Suppressor macrophage treated with lipopolysaccharide for 1 hour (primary cell): Measurements from ENCODE around the gene COL2A1.
"Not testable (repeated sequence)": the region's sequence is repeated elsewhere in the genome, so short reads cannot be mapped to it uniquely, and the experiment has no call there.

Source experiments
- DNase-seq, 3 donors: peaks; one replicate each; pipeline ENCODE4 v3.0.0-alpha.2; 2020 to 2022

COL2A1 gene

DNA sequence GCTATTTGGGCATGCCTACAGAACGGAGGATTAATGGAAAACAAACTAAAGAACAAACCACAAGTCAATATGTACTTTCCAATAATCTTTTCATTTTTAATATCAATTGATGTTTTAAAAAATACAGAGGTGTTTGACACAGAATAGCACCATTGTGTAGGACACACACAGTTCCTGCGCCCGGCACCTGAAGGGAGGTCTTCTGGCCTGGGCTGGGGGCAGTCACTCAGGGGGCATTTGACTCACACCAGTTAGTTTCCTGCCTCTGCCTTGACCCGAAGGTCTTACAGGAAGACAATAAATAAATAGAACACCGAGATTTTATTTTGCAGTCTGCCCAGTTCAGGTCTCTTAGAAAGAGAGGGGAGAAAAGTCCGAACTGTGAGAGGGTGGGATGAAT lies 31.4 kb downstream of the COL2A1 start:
- no peak for DNase-seq

DNA sequence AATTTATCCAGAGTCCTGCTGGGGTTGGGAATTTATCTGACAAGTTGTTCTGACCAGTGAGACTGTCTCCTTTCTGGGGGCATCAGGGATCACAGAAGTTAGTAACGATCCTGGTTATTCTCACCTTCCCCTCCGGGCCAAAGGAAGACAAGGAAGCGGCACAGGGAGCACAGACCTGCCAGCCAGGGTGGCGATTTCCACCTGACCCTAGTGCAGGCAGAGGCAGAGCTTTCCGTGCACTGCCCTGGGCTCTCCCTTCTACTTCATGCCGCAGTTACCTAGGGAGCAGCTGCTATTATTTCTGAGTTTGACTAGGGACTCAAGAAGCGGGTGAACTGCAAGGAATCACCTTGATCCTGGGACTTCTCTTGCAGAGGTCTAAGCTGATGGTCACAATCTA lies 33.4 kb downstream of the COL2A1 start:
- no peak for DNase-seq

DNA sequence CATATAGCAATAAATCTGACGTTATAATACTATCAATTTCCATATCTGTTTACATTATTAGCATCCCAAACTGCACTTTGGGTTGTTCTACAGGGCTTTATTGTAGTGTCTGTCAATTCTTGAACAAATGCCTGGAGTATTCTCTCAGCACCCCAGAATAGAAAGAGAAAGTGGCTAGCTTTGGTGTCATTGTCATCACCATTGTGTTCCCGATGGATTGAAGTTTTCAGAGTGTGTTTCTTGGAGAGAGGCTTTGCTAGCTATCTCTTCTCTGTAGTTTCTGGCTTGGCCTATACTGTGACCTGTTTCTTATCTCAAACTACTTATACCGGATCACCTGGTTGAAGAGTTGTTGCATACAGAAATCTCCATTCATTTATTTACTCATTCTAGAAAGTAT lies 34.4 kb downstream of the COL2A1 start:
- DNase-seq: no peak

DNA sequence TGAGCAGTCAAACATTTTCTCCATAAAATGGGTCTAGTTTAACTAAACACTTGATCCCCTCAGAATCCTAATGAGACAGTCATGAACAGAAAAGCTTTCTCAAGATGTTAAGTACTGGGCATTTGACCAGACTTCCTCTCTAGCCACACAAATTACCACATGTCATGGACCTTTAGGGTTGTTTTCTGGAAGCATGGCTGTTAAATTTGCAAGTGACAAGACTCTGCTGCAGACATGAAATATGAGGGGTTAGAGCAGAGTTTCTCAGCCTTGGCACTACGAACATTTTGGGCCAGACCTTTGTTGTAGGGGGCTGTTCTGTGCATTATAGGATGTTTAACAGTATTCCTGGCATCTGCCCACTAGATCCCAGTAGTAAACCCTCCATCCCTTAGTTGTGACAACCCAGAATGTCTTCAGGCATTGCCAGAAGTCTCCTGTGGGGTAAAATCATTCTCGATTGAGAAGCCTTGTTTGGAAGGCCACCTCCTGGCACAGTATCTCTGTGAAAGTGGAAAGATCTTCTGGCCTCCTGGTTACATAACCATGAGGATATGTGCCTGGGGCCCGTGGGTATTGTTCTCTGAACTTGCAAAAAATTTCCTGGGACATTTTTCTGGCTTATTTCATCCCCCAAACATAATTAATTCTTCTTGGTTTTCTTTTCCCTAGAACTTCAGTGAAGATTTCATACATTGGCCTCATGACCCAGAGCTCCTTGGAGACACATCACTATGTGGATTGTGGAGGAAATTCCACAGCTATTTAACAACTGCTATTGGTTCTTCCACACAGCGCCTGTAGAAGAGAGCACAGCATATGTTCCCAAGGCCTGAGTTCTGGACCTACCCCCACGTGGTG lies 36.6 kb downstream of the COL2A1 start:
- no peak for DNase-seq

DNA sequence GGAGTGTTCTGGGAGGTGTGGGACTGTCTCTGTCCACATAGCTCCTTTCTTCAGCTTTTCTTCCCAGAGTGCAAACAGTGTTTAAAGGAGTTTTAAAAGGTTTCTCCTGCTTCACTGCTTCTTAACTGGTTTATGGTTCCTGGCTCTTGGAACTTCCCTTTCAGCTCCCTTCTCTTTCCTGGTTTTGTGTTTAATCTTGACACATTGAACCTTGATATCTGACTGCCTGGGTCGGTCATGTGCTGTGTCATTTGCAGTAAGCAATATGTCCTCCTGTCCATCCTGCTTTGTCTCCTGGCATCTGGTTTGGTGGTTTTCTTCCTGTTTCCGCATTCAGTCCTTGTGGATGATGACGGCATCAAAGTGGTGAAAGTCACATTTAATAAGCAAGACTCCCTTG lies 38.7 kb downstream of the COL2A1 start:
- DNase-seq: no peak

DNA sequence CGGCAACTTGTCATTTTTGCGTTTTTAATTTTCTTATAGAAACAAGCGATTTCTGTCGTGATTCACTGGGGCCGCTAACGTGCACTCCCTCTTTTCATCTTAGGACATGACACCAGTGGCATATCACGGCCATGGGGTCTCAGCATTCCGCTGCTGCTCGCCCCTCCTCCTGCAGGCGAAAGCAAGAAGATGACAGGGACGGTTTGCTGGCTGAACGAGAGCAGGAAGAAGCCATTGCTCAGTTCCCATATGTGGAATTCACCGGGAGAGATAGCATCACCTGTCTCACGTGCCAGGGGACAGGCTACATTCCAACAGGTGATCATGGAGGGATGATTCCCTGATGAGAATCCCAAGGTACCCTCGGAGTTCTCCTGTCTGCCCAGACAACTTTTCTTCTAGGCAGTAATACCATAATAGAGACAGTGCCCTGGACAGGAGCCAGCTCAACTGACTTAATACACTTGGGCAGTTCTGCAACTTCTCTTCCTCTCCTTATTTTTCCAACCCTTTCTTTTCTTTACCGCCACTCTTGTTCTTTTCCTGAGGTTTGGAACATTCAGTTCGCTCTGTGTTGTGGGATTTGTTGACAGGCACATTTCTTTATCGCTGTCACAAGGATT lies 40.1 kb downstream of the COL2A1 start:
- DNase-seq: no peak

DNA sequence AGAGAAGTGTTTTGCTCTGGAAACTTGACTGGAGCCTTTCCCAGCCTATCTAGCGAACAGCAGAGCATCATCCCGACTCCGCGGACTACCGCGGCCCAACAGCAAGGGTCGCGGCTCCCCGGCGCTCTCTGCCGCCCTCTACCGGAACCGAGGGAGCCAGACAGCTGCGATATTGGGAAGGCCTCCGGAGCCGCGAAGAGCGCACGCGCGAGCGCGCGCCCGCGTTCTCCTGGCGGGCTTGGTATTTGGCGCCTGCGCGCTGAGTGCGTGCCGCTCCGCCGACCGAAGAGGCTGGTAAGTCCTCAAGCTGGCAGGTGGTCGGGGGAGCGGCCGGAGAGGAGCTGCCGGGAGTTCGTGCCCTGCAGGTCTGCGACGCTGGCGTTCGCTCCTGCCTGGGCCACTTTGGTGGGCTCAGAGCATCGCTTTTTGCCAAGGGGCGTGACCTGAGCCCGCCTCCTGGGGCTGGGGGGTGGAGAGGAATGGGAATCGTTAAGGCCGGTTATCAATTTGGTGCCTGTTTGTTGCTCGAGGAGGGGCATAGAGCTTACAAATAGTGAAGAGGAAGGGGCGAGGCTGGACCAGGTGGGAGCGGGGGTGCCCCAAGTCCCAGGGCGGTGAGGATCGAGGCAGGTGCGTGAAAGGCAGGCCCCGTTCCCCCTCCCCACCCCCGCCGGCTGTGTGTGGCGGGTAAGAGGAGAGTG lies 40.8 kb downstream of the COL2A1 start, which contains the start of gene TMEM106C:
TMEM106C (plus strand) TSS at position 257 of the 701 bp plus-strand sequence. CDS start 641 bp downstream, outside the sequence.
- DNase-seq: peak; percentile 94 to 97 (median 97)

DNA sequence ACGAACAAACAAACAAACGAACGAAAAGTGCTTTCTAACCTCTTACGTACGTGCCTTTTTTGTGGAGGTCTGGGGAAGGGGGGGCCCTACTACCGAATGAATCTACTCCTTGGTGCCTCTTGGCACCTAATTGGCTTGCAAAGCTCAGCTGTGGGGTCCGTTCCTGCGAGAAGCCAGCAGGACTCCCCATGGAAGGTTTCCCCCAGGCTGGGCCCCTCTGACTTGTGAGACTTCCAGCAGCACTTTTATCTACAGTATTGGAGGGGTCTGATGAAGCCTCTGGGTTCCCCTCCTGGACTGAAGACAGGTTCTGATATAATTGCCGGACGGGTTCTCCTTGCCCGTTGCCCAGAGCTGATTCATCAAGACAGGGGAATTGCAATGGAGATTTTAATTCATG lies 42.1 kb downstream of the COL2A1 start:
- no peak for DNase-seq

DNA sequence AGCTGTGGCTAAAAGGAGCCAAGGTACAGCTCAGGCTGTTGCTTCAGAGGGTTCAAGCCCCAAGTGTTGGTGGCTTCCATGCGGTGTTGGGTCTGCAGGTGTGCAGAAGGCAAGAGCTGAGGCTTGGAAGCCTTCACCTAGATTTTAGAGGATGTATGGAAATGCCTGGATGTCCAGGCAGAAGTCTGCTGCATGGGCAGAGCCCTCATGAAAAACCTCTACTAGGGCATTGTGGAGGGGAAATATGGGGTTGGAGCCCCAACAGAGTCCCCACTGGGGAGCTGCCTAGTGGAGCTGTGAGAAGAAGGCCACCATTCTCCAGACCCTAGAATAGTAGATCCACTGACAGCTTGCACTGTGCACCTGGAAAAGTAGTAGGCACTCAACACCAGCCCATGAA lies 46.6 kb downstream of the COL2A1 start:
- DNase-seq: not testable (repeated sequence)

DNA sequence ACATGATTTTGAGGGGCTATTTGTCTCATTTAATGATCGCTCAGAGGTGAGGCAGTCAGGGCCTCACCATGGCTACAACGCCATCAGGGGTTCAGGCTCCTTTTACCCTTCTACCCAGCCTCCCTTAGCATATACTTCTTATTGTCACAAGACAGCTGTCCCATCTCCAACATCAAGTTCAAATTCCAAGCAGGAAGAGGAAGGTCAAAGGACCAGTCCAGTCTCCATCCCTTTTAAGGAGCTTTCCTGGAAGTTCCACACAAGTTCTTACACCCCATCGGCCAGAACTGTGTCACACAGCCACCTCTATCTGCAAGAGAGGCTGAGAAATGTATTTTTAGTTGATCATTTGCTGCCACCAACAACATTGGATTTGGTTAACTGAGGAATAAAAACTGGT lies 49.2 kb downstream of the COL2A1 start:
- no peak for DNase-seq

DNA sequence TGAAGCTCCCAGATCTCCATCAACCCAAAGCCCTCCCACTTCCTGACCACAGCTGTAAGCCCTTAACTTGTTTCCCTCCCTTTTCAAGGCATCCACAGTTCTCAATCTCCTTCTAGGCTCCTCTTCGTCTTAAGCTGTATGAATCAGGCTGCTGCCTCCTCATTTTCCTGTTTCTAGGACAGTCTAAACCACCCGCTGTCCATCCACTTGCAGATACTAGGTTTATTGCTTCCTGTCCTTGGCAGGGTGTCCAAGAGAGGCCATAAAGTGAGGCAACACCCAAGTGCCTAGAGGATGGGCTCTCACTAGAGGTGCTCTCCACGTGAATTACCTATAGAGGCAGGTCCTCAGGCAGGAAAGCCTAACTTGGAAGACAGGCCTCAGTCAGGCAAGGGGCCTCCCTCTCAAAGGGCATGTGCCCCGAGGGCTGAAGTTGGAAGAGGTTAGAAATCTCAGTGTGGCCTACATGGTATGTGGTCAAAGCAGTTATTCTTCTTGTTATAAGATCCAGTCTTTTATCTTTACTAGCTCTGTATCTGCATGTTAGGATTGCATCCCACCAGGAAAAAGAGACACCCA lies 49.7 kb downstream of the COL2A1 start:
- no peak for DNase-seq

DNA sequence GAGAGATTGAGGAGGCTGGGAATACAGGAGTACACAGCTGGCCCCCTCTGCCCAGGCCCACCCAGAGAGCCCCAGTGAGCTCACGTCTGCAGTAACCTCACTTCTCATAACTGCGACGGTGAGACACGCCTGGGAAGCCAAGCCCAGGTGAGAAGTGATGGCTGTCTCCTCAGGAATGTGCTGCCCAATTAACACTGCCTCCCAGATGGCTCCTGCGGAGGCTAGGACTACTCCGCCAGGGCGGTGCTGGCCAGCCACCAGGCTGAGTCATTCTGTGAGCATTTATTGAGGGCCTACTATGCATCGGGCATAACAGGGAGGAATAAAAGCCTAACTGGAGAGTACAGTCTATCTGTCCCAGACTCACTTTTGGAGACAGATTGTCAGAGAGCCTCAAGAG lies 50.2 kb downstream of the COL2A1 start:
- no peak for DNase-seq

DNA sequence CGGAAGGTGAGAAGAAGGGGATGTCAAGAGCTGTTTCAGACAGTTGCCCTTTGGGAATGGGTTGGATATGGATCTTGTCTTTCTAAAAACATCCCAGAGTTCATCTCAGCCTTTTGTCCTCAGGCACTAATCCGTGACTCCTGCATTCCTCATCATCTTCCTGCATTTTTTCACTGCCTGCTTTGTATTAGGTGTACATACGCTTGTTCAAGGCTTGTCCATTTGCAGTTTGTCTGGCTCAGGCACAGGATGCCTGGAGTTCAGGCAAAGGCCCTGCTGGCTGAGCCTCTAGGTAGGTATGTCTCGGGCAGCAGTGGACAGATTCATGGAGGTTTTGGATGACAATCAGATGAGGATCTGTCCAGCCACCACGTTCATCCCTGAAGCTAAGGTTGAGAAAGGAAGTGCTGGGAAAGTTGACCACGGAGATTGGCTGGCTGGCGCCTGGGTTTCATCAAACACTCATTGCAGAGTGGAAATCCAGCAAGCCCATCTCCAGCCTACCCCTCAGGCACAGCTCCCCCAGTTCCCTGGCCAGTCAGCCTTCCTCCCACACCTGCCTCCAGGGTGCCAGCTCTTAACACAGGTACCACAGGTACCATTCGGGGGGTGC lies 53.3 kb downstream of the COL2A1 start:
- no peak for DNase-seq

DNA sequence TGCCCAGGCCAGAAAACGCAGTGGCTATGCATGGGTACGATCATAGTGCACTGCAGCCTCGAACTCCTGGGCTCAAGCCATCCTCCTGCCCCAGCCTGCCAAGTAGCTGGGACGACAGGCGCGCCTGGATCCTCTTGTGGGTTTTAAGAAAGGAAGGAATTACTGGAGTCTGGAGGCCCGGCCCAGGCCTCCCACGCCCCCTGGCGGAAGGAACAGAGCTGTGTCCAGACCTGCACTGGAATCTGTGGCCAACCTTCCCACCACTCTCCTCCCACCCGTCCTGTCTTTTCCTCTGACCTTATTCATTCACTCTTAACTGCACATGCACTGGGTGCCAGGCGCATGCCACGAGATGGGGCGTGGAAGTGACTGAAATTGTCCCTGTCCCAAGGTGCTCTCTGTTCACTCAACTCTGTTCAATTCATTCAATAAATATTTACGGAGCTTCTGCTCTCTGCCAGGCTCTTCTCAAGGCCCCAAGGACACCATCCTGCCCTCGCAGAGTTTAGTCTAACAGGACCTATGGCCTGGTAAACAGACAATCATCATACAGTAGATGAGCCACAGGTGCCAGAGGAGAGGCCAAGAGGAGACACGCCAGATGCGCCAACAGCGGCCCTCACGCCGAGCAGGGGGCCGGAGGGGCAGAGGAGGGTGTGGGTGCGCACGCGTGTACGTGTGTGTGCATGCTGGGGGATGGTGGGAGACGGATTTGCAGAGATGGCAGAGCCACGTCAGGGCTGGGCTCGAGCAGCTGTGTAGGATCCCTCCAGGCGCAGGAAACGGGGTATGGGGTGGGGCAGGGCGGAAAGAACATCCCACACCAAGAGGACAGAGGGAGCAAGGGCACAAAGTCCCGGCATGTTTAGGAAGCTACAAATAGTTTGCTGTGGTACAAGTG lies 54.6 kb downstream of the COL2A1 start:
- peak; percentile 74 to 92 (median 86) for DNase-seq

DNA sequence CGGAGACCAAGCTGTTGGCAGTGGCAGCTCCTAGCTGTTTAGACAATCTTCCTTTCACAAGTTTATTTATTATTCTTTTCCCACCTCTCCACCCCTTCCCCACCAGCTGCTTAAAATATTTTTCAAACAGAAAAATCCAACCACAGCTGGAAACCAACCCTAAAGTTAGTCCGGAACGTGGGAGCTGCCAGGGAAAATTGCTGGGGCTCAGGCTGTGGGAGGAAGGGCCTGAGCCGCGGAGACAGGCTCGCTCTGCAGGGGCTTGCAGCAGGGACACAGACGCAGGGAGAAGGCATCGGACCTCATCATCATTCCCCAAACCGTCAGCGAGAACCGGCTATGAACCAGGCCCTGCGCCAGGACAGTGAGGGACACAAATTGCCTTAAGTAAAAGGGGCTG lies 56.9 kb downstream of the COL2A1 start:
- DNase-seq: no peak

DNA sequence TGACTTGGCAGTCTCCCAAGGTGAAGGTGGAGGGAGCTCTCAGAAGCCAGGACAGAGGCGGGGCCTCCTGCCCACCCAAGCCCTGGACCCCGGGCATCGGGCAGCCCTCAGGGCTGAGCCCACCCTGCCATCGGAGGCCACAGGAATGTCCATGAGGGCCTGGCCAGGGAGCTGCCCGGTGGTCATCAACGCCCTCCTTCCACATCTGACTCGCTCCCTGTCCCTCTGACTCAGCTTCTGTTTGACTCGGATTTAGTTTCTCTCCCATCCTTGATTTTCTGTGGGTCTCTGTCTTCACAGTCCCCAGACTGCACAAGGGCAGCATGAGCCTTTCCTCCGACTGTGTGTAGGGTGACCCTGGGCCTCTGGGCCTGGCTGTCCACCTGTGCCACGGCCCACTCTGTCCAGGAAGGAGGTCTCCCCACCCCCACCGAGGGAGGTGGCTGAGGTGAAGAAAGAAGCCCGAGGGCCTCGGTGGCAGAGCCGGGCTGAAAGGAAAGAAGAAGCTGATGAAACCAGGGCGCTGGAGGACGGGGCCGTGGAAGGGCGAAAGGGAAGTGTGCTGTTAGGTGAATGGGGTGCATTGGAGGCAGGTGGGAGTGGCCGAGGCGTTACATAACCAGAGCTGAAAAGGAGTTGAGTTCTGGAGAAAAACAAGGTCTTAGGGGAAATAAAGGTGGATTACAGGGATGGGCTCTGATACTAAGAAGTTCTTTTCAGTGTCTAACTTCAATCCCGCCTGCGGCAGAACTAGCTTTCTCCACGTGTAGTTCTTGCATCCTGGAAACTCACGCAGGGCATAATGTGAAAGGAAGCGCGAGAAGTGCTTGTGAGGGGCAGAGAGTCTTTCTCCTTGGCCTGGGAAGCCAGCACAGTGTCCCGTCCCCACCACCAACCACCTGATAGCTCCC lies 57.6 kb downstream of the COL2A1 start:
- DNase-seq: peak; percentile 25 to 50 (median 38)

DNA sequence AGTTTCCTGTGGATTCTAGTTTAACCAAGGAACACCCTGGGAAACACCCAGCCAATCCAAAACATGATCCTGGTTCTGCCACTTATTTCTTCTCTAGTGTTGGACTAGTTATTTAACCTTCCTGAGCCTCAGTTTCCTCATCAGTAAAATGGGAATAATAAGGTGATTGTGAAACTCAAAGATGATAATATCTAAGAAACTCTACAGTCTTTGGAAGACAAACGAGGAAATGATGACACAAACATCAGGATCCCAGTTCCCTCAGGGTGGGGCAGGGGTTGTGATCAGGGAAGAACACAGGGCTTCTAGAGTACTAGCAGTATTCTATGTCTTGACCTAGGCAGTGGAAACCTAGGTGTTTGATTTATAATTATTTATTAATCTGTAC lies 58.9 kb downstream of the COL2A1 start:
- DNase-seq: peak in 1 of 3 donors; percentile 5

DNA sequence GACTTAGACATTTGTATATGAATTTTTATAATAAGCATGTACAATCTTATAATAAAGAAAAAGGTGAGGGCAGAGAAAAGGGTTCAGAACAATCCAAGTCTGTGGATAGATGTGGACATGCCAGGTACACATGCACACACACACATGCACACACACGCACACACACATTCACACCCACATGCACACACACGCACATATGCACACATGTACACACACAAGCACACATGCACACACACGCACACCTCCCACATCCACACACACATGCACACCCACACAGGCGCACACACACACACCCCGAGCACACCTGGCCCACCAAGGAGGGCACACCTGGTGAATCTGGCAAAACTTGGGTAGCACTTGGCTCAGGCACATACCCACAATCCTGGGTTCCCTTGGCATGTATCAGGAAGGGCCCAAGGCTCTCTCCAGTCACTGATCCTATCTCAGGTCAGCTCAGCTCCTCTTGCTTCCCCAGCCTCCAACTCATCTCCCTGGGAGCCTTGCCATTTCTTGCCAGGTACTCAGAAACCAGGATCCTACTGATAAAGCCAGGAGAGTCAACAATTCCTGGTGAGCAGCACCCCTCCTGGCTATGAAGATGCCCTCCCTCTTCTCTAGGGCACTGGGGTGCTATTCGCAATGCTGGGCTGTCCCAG lies 59.5 kb downstream of the COL2A1 start:
- no peak for DNase-seq

DNA sequence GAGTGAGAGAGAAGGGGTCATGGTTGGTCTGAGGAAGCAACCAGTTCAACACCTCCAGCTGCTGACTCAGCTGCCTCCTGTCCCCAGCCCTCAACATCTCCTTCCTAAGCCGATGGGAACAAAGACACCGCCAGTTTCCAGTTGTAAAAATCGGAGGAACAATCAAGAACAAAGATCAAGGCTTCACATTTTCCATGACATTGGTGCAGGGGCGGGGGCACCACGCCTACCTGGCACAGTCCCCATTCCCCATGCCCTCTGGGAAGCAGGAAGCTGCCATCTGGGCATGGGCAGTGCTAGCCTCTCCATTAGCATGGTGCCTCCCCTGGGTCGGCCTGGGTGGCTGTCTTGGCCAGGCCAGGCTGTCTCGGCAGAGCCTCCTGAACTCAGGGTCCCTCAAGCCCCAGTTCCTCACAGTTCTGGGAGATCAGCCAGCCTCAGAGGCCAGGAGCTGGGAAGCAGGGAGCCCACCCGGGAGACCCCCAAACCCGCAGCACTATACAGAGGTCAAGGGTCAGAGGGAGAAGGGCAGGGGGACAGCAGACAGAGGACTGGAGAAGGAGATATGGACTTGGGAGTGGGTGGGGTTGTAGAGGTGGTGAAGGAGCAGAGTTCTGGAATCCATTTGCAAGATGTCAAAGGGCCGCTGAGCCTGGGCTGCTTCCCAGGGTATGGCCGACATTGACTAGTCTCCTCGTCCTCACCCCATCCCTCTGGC lies 60.5 kb downstream of the COL2A1 start:
- DNase-seq: no peak
